ENCODE data around the gene TMCC3.

DNA sequence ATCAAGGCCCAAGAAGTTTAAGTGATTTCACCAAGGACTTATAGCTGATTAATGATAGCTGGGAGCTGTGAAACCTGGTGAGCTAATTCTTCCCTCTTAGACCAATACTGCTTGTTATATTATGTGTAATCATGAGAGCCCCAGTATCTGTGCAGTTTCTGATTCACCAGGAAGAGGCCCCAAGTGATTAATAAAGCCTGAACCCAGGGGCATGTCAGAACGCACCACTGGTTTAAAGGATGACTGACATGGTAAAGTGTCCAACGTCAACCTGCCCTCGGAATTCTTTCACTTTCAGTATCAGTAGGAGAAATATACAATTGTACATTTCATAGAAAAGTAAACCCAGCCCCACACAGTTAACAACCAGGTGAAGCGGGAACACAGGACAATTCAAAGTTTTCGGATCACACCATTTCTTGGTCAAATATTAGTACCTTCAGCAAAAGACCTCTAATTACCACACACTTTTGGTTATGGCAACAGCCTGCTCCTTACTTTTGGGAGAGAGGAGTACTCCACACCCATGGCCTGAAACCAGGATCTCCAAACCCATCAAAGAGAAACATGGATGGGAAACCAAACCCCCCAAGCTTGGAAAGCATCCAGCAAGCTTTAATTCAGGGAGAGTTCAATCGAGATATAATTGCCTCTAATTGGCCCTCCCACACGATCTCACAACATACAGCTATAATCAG, 28.5 kb downstream of the TMCC3 start:
- TF ChIP-seq CREB1 (CRISPR knock-in tag; IDR thresholded peaks at IDR 0.05; ENCODE audit: low read depth) (no peak), EZH2 (IDR thresholded peaks at IDR 0.05; ENCODE audit: low read depth, unreplicated experiment) (no peak), POLR2AphosphoS5 (IDR thresholded peaks at IDR 0.05; ENCODE audit: low read depth) (no peak), STAT1 (IDR thresholded peaks at IDR 0.05; ENCODE audit: unreplicated experiment) (no peak), EZH2phosphoT487 (IDR thresholded peaks at IDR 0.05; ENCODE audit: unreplicated experiment) (no peak), NANOG (IDR thresholded peaks at IDR 0.05; ENCODE audit: borderline replicate concordance) (no peak), JUNB (IDR thresholded peaks at IDR 0.05; ENCODE audit: unreplicated experiment) (no peak), ZNF114 (CRISPR knock-in tag; IDR thresholded peaks at IDR 0.05) (no peak), ZNF331 (CRISPR knock-in tag; IDR thresholded peaks at IDR 0.05; ENCODE audit: low read depth) (no peak)
- TF ChIP-seq, protein P1, sequence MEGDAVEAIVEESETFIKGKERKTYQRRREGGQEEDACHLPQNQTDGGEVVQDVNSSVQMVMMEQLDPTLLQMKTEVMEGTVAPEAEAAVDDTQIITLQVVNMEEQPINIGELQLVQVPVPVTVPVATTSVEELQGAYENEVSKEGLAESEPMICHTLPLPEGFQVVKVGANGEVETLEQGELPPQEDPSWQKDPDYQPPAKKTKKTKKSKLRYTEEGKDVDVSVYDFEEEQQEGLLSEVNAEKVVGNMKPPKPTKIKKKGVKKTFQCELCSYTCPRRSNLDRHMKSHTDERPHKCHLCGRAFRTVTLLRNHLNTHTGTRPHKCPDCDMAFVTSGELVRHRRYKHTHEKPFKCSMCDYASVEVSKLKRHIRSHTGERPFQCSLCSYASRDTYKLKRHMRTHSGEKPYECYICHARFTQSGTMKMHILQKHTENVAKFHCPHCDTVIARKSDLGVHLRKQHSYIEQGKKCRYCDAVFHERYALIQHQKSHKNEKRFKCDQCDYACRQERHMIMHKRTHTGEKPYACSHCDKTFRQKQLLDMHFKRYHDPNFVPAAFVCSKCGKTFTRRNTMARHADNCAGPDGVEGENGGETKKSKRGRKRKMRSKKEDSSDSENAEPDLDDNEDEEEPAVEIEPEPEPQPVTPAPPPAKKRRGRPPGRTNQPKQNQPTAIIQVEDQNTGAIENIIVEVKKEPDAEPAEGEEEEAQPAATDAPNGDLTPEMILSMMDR (conservative IDR thresholded peaks at IDR 0.05; ENCODE audit: low read depth in 2 of 2), result no peak
- TF ChIP-seq, protein P2, sequence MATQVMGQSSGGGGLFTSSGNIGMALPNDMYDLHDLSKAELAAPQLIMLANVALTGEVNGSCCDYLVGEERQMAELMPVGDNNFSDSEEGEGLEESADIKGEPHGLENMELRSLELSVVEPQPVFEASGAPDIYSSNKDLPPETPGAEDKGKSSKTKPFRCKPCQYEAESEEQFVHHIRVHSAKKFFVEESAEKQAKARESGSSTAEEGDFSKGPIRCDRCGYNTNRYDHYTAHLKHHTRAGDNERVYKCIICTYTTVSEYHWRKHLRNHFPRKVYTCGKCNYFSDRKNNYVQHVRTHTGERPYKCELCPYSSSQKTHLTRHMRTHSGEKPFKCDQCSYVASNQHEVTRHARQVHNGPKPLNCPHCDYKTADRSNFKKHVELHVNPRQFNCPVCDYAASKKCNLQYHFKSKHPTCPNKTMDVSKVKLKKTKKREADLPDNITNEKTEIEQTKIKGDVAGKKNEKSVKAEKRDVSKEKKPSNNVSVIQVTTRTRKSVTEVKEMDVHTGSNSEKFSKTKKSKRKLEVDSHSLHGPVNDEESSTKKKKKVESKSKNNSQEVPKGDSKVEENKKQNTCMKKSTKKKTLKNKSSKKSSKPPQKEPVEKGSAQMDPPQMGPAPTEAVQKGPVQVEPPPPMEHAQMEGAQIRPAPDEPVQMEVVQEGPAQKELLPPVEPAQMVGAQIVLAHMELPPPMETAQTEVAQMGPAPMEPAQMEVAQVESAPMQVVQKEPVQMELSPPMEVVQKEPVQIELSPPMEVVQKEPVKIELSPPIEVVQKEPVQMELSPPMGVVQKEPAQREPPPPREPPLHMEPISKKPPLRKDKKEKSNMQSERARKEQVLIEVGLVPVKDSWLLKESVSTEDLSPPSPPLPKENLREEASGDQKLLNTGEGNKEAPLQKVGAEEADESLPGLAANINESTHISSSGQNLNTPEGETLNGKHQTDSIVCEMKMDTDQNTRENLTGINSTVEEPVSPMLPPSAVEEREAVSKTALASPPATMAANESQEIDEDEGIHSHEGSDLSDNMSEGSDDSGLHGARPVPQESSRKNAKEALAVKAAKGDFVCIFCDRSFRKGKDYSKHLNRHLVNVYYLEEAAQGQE (IDR thresholded peaks at IDR 0.05; ENCODE audit: unreplicated experiment), result no peak
- TF ChIP-seq, protein P3, sequence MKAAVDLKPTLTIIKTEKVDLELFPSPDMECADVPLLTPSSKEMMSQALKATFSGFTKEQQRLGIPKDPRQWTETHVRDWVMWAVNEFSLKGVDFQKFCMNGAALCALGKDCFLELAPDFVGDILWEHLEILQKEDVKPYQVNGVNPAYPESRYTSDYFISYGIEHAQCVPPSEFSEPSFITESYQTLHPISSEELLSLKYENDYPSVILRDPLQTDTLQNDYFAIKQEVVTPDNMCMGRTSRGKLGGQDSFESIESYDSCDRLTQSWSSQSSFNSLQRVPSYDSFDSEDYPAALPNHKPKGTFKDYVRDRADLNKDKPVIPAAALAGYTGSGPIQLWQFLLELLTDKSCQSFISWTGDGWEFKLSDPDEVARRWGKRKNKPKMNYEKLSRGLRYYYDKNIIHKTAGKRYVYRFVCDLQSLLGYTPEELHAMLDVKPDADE (IDR thresholded peaks at IDR 0.05), result no peak

Measured in GM23338 (cell line).